IMR-90 (cell line): ENCODE data around the gene TRPC1. TPM values are rescaled to one million over a fixed set of nuclear protein-coding genes. Genes with fewer than 3 reads are reported as not detected.

Experiments used
- ATAC-seq: fragments of 200-7000 bp; cut with Tn5 transposase; 2 replicates; pipeline ENCODE4 v1.9.1; 2020; ENCODE audit warnings: low read depth, mild to moderate bottlenecking, moderate library complexity
- BruUV-seq: library from RNA; stranded (reverse); fragments of 400-500 nt; replicated peaks from 2 replicates; lab custom pipeline; 2021; lab: Mats Ljungman, UMichigan
- CTCF ChIA-PET: fragments of 300-600 bp; formaldehyde crosslinking; extraction: SDS; loops from one replicate; lab custom pipeline; 2021; ENCODE audit warnings: antibody characterized with exemption; lab: Yijun Ruan, JAX
- POLR2A ChIA-PET: fragments of 300-600 bp; sonication (Branson Sonifier 250); formaldehyde crosslinking; loops from one replicate; lab custom pipeline; 2022; ENCODE audit warnings: antibody characterized with exemption; ENCODE audit not compliant: unreplicated experiment; lab: Charles Lee
- DNase-seq: peaks from one replicate; pipeline ENCODE4 v3.0.0; 2013
- H2AFZ ChIP-seq: replicated peaks from 2 replicates; pipeline ENCODE3; 2013; ENCODE audit warnings: low read length, mild to moderate bottlenecking; ENCODE audit not compliant: poor library complexity
- H2AK5ac ChIP-seq: 2 replicates; pipeline ENCODE4 v1.6.1; 2013; ENCODE audit warnings: low read depth, low read length, inconsistent platforms
- H2AK9ac ChIP-seq: replicated peaks from 2 replicates; pipeline ENCODE3; 2013; ENCODE audit warnings: mild to moderate bottlenecking, low read depth, low read length, moderate library complexity; ENCODE audit not compliant: poor library complexity
- H2BK120ac ChIP-seq: 2 replicates; pipeline ENCODE4 v1.6.1; 2013; ENCODE audit warnings: low read depth, low read length, inconsistent platforms
- H2BK15ac ChIP-seq: 3 replicates; pipeline ENCODE4 v1.6.1; 2013; ENCODE audit warnings: low read depth, low read length, inconsistent platforms
- H2BK20ac ChIP-seq: 2 replicates; pipeline ENCODE4 v1.6.1; 2013; ENCODE audit warnings: low read depth, mild to moderate bottlenecking, inconsistent platforms, low read length, moderate library complexity
- H2BK5ac ChIP-seq: 2 replicates; pipeline ENCODE4 v1.6.1; 2013; ENCODE audit warnings: mild to moderate bottlenecking, low read depth, low read length, inconsistent platforms; ENCODE audit not compliant: poor library complexity, severe bottlenecking
- H3K14ac ChIP-seq: replicated peaks from 2 replicates; pipeline ENCODE4 v1.6.1; 2013; ENCODE audit warnings: low read depth, low read length, inconsistent platforms
- H3K18ac ChIP-seq: 2 replicates; pipeline ENCODE4 v1.6.1; 2013; ENCODE audit warnings: low read depth, low read length, control low read depth
- H3K23ac ChIP-seq: 2 replicates; pipeline ENCODE4 v1.6.1; 2013; ENCODE audit warnings: low read depth, low read length, inconsistent platforms
- H3K27ac ChIP-seq: 2 replicates; pipeline ENCODE4 v1.5.1; 2013; ENCODE audit warnings: mild to moderate bottlenecking, control low read depth, low read length; ENCODE audit not compliant: insufficient read depth
- H3K27me3 ChIP-seq: 2 replicates; pipeline ENCODE4 v1.6.1; 2013; ENCODE audit warnings: low read length; ENCODE audit not compliant: control insufficient read depth, insufficient read depth
- H3K36me3 ChIP-seq: 2 replicates; pipeline ENCODE4 v1.6.1; 2013; ENCODE audit warnings: low read length, mixed read lengths; ENCODE audit not compliant: control insufficient read depth, insufficient read depth
- H3K4ac ChIP-seq: 2 replicates; pipeline ENCODE4 v1.6.1; 2013; ENCODE audit warnings: low read depth, low read length, inconsistent platforms
- H3K4me1 ChIP-seq: 2 replicates; pipeline ENCODE4 v1.6.1; 2013; ENCODE audit warnings: low read length, mixed read lengths; ENCODE audit not compliant: control insufficient read depth, insufficient read depth
- H3K4me2 ChIP-seq: 2 replicates; pipeline ENCODE4 v1.6.1; 2013; ENCODE audit warnings: low read depth, mild to moderate bottlenecking, control low read depth, low read length, moderate library complexity
- H3K4me3 ChIP-seq: 2 replicates; pipeline ENCODE4 v1.5.1; 2013; ENCODE audit warnings: low read depth, mild to moderate bottlenecking, control low read depth, low read length, moderate library complexity; ENCODE audit not compliant: insufficient read depth
- H3K56ac ChIP-seq: 2 replicates; pipeline ENCODE4 v1.6.1; 2013; ENCODE audit warnings: low read length, inconsistent platforms; ENCODE audit not compliant: insufficient read depth; ENCODE audit errors: extremely low read depth
- H3K79me1 ChIP-seq, 2 experiments: 2 replicates each; pipeline ENCODE4 v1.6.1; 2013; ENCODE audit warnings: low read length in 2 of 2, inconsistent platforms in 1 of 2, low read depth in 1 of 2
- H3K9ac ChIP-seq: 2 replicates; pipeline ENCODE4 v1.6.1; 2013; ENCODE audit warnings: low read depth, low read length, control low read depth
- H3K9me1 ChIP-seq: 2 replicates; pipeline ENCODE4 v1.6.1; 2013; ENCODE audit warnings: low read length, inconsistent platforms; ENCODE audit not compliant: insufficient read depth
- H3K9me3 ChIP-seq: 2 replicates; pipeline ENCODE4 v1.6.1; 2013; ENCODE audit warnings: low read length; ENCODE audit not compliant: control insufficient read depth, insufficient read depth
- H4K20me1 ChIP-seq: 2 replicates; pipeline ENCODE4 v1.6.1; 2013; ENCODE audit warnings: low read length, inconsistent platforms; ENCODE audit not compliant: insufficient read depth
- H4K5ac ChIP-seq: 2 replicates; pipeline ENCODE4 v1.6.1; 2013; ENCODE audit warnings: mild to moderate bottlenecking, low read depth, low read length, control low read depth
- H4K8ac ChIP-seq, 2 experiments: 2 replicates each; pipeline ENCODE4 v1.6.1; 2013; ENCODE audit warnings: low read depth in 2 of 2, low read length in 2 of 2, control low read depth in 1 of 2, inconsistent platforms in 1 of 2
- H4K91ac ChIP-seq: 2 replicates; pipeline ENCODE4 v1.6.1; 2013; ENCODE audit warnings: low read depth, low read length, inconsistent platforms; ENCODE audit not compliant: insufficient read depth
- BHLHE40 ChIP-seq: fragments of 150-350 bp; IDR thresholded peaks from 2 replicates; pipeline ENCODE4 v1.6.1; 2016; ENCODE audit warnings: mild to moderate bottlenecking, low read depth, low read length
- CEBPB ChIP-seq: IDR thresholded peaks from 2 replicates; pipeline ENCODE4 v1.6.1; 2012; ENCODE audit warnings: low read depth, low read length, improper control_type of control experiment
- CHD1 ChIP-seq: IDR thresholded peaks from 2 replicates; pipeline ENCODE4 v1.6.1; 2012; ENCODE audit warnings: low read depth, low read length, improper control_type of control experiment
- FOS ChIP-seq: fragments of 150-350 bp; IDR thresholded peaks from 2 replicates; pipeline ENCODE4 v1.6.1; 2016; ENCODE audit warnings: low read depth, low read length
- MAFK ChIP-seq: IDR thresholded peaks from 2 replicates; pipeline ENCODE4 v1.6.1; 2012; ENCODE audit warnings: low read depth, low read length, improper control_type of control experiment
- MAZ ChIP-seq: IDR thresholded peaks from 2 replicates; pipeline ENCODE4 v1.6.1; 2012; ENCODE audit warnings: low read depth, mild to moderate bottlenecking, low read length, improper control_type of control experiment, moderate library complexity, borderline replicate concordance
- MXI1 ChIP-seq: IDR thresholded peaks from 2 replicates; pipeline ENCODE4 v1.6.1; 2012; ENCODE audit warnings: low read depth, mild to moderate bottlenecking, low read length, moderate library complexity, borderline replicate concordance
- NFE2L2 ChIP-seq: fragments of 150-350 bp; IDR thresholded peaks from 2 replicates; pipeline ENCODE4 v1.6.1; 2016; ENCODE audit warnings: low read depth, mild to moderate bottlenecking, low read length
- POLR2A ChIP-seq: IDR thresholded peaks from 2 replicates; pipeline ENCODE4 v1.6.1; 2012; ENCODE audit warnings: mild to moderate bottlenecking, low read depth, low read length
- RAD21 ChIP-seq: IDR thresholded peaks from 2 replicates; pipeline ENCODE4 v1.6.1; 2012; ENCODE audit warnings: low read length, improper control_type of control experiment
- RCOR1 ChIP-seq: IDR thresholded peaks from 2 replicates; pipeline ENCODE4 v1.6.1; 2012; ENCODE audit warnings: mild to moderate bottlenecking, low read length, improper control_type of control experiment; ENCODE audit not compliant: insufficient replicate concordance
- RFX5 ChIP-seq: IDR thresholded peaks from 2 replicates; pipeline ENCODE4 v1.8.0; 2012; ENCODE audit warnings: low read depth, mild to moderate bottlenecking, low read length, moderate library complexity
- SMC3 ChIP-seq: fragments of 150-350 bp; IDR thresholded peaks from 2 replicates; pipeline ENCODE4 v1.6.1; 2016; ENCODE audit warnings: low read depth, mild to moderate bottlenecking, antibody characterized with exemption, low read length, moderate library complexity
- WGBS, 2 experiments: methylation state at CpG; one replicate each; pipeline versions ENCODE4 v1.1.5 to v1.1.7; 2013; ENCODE audit warnings: missing lambda C conversion rate in 2 of 2; ENCODE audit not compliant: insufficient read length in 1 of 2; ENCODE audit errors: extremely low coverage in 2 of 2; 5-methylcytosine and 5-hydroxymethylcytosine counted together
- dilution Hi-C: fragments of 300-500 bp; cut with HindIII; formaldehyde crosslinking; loops from one replicate; pipeline ENCODE4 v1.14.3; 2018; ENCODE audit warnings: low sequenced_read_pairs; ENCODE audit not compliant: unreplicated experiment
- in situ Hi-C: fragments of 300-500 bp; cut with MboI; formaldehyde crosslinking; loops from 3 replicates; pipeline ENCODE4 v1.14.3; 2019; ENCODE audit warnings: low sequenced_read_pairs, inconsistent platforms, mixed read lengths
- intact Hi-C: fragments of 100-400 bp; cut with micrococcal nuclease; formaldehyde crosslinking; loops from 2 replicates; pipeline ENCODE4 v1.10.0; 2022
- polyA plus RNA-seq, 3 experiments: library from polyadenylated mRNA; depleted of rRNA; stranded (reverse); fragments of >200 nt; gene quantifications; 2 replicates each; pipeline ENCODE4 v1.2.3, GENCODE V29; 2012; ENCODE audit warnings: low replicate concordance in 1 of 3
- total RNA-seq: library from RNA; depleted of rRNA; stranded (reverse); fragments of >200 nt; gene quantifications from 2 replicates; pipeline ENCODE4 v1.2.3, GENCODE V29; 2012
- TF ChIP-seq, protein P1 (sequence below): conservative IDR thresholded peaks from 2 replicates; pipeline ENCODE4 v1.5.1; 2012; ENCODE audit warnings: mild to moderate bottlenecking, low read depth, low read length, improper control_type of control experiment
- TF ChIP-seq, protein P2 (sequence below): fragments of 150-350 bp; IDR thresholded peaks from 2 replicates; pipeline ENCODE4 v1.6.1; 2016; ENCODE audit warnings: low read depth, mild to moderate bottlenecking, low read length, moderate library complexity, borderline replicate concordance
- TF ChIP-seq, protein P3 (sequence below): fragments of 150-350 bp; IDR thresholded peaks from 2 replicates; pipeline ENCODE4 v1.6.1; 2017; ENCODE audit warnings: mild to moderate bottlenecking, antibody characterized with exemption, low read length, low read depth

The TRPC1 gene
- total and polyA plus RNA-seq, 2 of the 4 experiments (the other 2 are of a cell fraction) = 5.9 to 7.2 TPM

DNA sequence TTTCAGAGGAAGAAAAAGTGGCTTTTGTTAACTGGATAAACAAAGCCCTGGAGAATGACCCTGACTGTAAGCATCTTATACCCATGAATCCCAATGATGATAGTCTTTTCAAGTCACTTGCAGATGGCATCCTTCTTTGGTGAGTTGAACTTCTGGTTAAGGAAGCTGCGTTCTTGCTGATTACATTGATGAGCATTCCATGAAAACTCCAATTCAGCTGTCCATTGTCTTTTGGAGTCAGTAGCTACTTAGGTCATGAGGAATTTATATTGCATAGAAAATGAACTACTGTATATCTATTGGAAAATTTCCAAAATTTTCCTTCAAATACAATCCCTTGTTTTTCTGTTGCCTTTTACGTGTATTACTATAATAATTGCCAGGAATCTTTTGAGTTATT lies 47.7 kb upstream of the TRPC1 start:
- Histone ChIP-seq H3K56ac (no peak overlapping the region), H3K9me1 (no peaks in the 10 kb centered on the region), H4K91ac (no peak overlapping the region), H2AK9ac (no peak overlapping the region), H3K9ac (no peak overlapping the region), H3K9me3 (no peaks in the 10 kb centered on the region), H4K20me1 (no peaks in the 10 kb centered on the region), H3K79me1 (no peaks in the 10 kb centered on the region), H2BK5ac (no peak overlapping the region), H3K23ac (no peak overlapping the region), H2AK5ac (no peak overlapping the region), H3K4me1 (no peaks in the 10 kb centered on the region), H3K36me3 (no peaks in the 10 kb centered on the region), H2BK15ac (no peak overlapping the region), H3K14ac (no peak overlapping the region), H3K27me3 (no peaks in the 10 kb centered on the region), H3K4me3 (no peak overlapping the region), H3K4ac (no peak overlapping the region), H2AFZ (no peak overlapping the region), H3K4me2 (no peak overlapping the region), H4K8ac (no peak overlapping the region), H3K27ac (no peak overlapping the region), H2BK20ac (no peak overlapping the region), H4K5ac (no peak overlapping the region), H2BK120ac (no peak overlapping the region), H3K18ac (no peak overlapping the region)
- CTCF ChIA-PET = no interaction called here
- intact Hi-C loops (no loop called here), dilution Hi-C loops (no loop called here), in situ Hi-C loops (no loop called here)
- TF ChIP-seq CHD1 = no peak
- TF ChIP-seq NFE2L2 = no peak
- no peak for TF ChIP-seq BHLHE40
- no peak for TF ChIP-seq MXI1
- TF ChIP-seq, protein P1, sequence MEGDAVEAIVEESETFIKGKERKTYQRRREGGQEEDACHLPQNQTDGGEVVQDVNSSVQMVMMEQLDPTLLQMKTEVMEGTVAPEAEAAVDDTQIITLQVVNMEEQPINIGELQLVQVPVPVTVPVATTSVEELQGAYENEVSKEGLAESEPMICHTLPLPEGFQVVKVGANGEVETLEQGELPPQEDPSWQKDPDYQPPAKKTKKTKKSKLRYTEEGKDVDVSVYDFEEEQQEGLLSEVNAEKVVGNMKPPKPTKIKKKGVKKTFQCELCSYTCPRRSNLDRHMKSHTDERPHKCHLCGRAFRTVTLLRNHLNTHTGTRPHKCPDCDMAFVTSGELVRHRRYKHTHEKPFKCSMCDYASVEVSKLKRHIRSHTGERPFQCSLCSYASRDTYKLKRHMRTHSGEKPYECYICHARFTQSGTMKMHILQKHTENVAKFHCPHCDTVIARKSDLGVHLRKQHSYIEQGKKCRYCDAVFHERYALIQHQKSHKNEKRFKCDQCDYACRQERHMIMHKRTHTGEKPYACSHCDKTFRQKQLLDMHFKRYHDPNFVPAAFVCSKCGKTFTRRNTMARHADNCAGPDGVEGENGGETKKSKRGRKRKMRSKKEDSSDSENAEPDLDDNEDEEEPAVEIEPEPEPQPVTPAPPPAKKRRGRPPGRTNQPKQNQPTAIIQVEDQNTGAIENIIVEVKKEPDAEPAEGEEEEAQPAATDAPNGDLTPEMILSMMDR = no peak
- TF ChIP-seq CEBPB = no peak
- no peak for TF ChIP-seq SMC3
- TF ChIP-seq POLR2A = no peak
- TF ChIP-seq RFX5 = no peak
- TF ChIP-seq RAD21 = no peak
- TF ChIP-seq MAFK = no peak
- no peak for TF ChIP-seq RCOR1
- no peak for TF ChIP-seq MAZ
- TF ChIP-seq, protein P2, sequence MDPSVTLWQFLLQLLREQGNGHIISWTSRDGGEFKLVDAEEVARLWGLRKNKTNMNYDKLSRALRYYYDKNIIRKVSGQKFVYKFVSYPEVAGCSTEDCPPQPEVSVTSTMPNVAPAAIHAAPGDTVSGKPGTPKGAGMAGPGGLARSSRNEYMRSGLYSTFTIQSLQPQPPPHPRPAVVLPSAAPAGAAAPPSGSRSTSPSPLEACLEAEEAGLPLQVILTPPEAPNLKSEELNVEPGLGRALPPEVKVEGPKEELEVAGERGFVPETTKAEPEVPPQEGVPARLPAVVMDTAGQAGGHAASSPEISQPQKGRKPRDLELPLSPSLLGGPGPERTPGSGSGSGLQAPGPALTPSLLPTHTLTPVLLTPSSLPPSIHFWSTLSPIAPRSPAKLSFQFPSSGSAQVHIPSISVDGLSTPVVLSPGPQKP = no peak
- TF ChIP-seq FOS = no peak
- TF ChIP-seq, protein P3, sequence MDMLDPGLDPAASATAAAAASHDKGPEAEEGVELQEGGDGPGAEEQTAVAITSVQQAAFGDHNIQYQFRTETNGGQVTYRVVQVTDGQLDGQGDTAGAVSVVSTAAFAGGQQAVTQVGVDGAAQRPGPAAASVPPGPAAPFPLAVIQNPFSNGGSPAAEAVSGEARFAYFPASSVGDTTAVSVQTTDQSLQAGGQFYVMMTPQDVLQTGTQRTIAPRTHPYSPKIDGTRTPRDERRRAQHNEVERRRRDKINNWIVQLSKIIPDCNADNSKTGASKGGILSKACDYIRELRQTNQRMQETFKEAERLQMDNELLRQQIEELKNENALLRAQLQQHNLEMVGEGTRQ = no peak
- ATAC-seq (no peak), DNase-seq (no peak)
- WGBS, 2 experiments = no CpG with 5 or more reads among the region's 2 CpGs
- POLR2A ChIA-PET = no interaction called here
- BruUV-seq = no TSS peak
